ENCODE results near the gene TMEM167B.

- TF ChIP-seq SPI1 (IDR thresholded peaks at IDR 0.05; ENCODE audit: low read depth, low read length) = no peak
- TF ChIP-seq POLR2AphosphoS5 (IDR thresholded peaks at IDR 0.05; ENCODE audit: low read depth, low read length) = no peak
- TF ChIP-seq PAX5 (IDR thresholded peaks at IDR 0.05; ENCODE audit: insufficient read depth, low read length, severe bottlenecking) = no peak
- no peak for TF ChIP-seq POLR2A (IDR thresholded peaks at IDR 0.05; ENCODE audit: low read depth, low read length)
- no peak for TF ChIP-seq TAF1 (IDR thresholded peaks at IDR 0.05; ENCODE audit: low read depth, low read length)
- no peak for TF ChIP-seq POU2F2 (IDR thresholded peaks at IDR 0.05; ENCODE audit: low read depth, low read length)
Observed at GRCh38 chr1:109138358-109138757, 47.8 kb downstream of the TMEM167B start.
